NB4 (cell line): Measurements from ENCODE around the gene FAM20B.

Experiments
- DNase-seq: peaks from one replicate; pipeline ENCODE4 v3.0.0; 2010; ENCODE audit warnings: low read depth
- H3K4me3 ChIP-seq: one replicate; pipeline ENCODE4 v1.5.1; 2011; ENCODE audit warnings: mild to moderate bottlenecking, low read depth, low read length, moderate library complexity
- CTCF ChIP-seq: IDR thresholded peaks from one replicate; pipeline ENCODE4 v1.5.1; 2012; ENCODE audit warnings: low read depth, low read length
- MAX ChIP-seq: IDR thresholded peaks from 2 replicates; pipeline ENCODE4 v1.6.1; 2011; ENCODE audit warnings: low read depth, low read length
- MYC ChIP-seq: IDR thresholded peaks from 2 replicates; pipeline ENCODE4 v1.6.1; 2011; ENCODE audit warnings: low read depth, low read length
- POLR2A ChIP-seq: IDR thresholded peaks from 2 replicates; pipeline ENCODE4 v1.6.1; 2011; ENCODE audit warnings: mild to moderate bottlenecking; ENCODE audit not compliant: insufficient read length; ENCODE audit errors: extremely low read depth

The FAM20B gene

GRCh38 chr1:179052776-179053175 is 27.1 kb downstream of the FAM20B start:
- peak; percentile 19 for DNase-seq
- TF ChIP-seq POLR2A (no peak), MYC (no peak), CTCF (no peak), MAX (no peak)
- H3K4me3 ChIP-seq = no peak overlapping the region

DNA sequence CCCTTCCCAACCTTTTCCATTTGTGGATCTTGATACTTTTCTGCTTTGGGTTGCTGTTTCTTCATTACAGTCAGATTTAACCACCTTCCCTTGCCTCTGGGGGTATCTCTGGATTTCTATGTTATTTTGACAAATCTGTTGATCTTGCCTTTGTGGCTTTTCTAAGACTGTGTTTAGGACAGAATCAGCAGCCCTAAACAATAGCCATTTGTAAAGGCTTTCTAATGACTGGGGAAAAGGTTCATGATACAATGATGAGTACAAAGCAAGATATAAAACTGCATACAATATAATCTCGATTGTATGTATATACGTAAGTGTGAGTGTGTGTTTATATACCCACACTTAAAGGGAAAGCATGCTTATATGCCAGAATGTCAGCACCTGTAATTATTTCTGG is 27.8 kb downstream of the FAM20B start:
- TF ChIP-seq MYC (no peak), CTCF (no peak), POLR2A (no peak), MAX (no peak)
- no peak for DNase-seq
- H3K4me3 ChIP-seq = no peak overlapping the region

DNA sequence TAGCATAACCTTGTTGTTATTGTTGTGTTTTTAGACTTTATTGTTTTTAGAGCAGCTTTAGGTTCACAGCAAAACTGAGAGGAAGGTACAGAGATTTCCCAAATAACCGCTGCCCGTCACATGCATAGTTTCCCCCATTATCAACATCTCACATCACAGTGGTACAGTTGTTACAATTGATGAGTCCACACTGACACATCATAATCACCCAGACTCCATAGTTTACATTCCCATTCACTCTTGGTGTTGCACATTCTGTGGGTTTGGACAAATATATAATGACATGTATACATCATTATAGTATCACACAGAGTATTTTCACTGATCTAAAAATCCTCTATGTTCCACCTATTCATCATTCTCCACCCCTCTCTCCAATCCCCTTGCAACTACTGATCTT is 30.2 kb downstream of the FAM20B start:
- no peak overlapping the region for H3K4me3 ChIP-seq
- TF ChIP-seq CTCF (no peak), POLR2A (no peak), MAX (no peak), MYC (no peak)
- DNase-seq = no peak

DNA sequence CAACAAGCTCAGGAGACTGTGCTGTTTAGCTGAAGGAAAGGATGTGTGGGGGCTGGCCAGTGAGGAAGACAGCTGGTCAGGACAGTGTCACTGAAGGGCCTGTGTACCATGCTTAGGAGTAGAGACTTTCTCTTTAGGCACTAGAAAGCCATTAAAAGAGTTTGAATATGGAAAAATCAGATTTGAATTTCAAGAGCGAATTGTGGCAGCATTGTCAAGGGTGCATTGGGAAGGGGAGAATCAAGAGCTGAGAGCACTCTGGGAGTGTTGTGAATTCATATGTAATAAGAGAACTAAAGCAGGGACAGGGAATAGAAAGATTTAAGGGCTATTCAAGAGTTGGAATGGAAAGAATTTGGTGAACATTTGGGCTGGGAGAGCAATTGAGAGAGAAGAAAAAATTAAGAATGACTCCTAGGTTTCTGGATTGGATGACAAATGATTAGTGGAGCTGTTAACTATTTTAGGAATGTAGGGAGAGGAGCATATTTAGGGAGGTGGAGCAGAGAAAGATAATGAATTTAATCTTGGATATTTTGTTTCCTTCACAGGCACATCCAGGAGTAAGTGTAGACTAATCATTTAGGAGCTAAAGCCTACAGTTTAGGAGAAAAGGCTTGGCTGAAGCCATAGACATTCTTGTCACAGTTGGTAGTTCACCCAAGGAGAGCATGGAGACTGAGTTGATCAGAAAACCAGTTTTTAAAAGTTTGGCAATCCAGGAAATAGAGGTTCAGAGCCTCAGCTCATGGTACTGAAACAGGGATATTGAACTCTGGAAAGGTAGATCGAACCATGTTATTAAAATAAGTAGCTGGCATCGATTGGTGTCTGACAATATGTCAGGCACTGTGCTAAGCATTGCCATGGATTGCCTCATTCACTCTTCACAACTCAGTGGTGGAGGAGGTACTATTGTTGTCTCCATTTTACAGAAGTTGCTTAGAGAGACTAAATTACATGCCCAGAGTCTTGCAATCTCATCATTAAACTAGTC is 33.1 kb downstream of the FAM20B start:
- H3K4me3 ChIP-seq = no peak overlapping the region
- DNase-seq = peak; percentile 30
- TF ChIP-seq CTCF (no peak), MYC (no peak), MAX (no peak), POLR2A (no peak)

- H3K4me3 ChIP-seq = no peak overlapping the region
- TF ChIP-seq MAX (no peak), MYC (no peak), POLR2A (no peak), CTCF (no peak)
- DNase-seq = no peak
Observed at GRCh38 chr1:179061360-179062282, 35.9 kb downstream of the FAM20B start.
